Measurements from ENCODE around the gene SMIM13.

SMIM13 gene

GRCh38 chr6:11153447-11153846 is 59.8 kb downstream of the SMIM13 start:
- no peak for DNase-seq (ENCODE audit: low read depth in 2 of 2)

- no peak for DNase-seq (ENCODE audit: low read depth in 2 of 2)
These were observed 62.0 kb downstream of the SMIM13 start for GRCh38 chr6:11155589-11155988.

- DNase-seq (ENCODE audit: low read depth in 2 of 2) = no peak
These were observed 66.6 kb downstream of the SMIM13 start for GRCh38 chr6:11160199-11160598.

- no peak for DNase-seq (ENCODE audit: low read depth in 2 of 2)
These were observed 67.7 kb downstream of the SMIM13 start for GRCh38 chr6:11161031-11161956.

- DNase-seq (ENCODE audit: low read depth in 2 of 2) = no peak
These were observed 68.6 kb downstream of the SMIM13 start for GRCh38 chr6:11162262-11162661.

- no peak for DNase-seq (ENCODE audit: low read depth in 2 of 2)
These were observed 70.3 kb downstream of the SMIM13 start for GRCh38 chr6:11163932-11164331.

GRCh38 chr6:11164717-11165646 is 71.3 kb downstream of the SMIM13 start:
- no peak for DNase-seq (ENCODE audit: low read depth in 2 of 2)

GRCh38 chr6:11166948-11167347 is 73.3 kb downstream of the SMIM13 start:
- no peak for DNase-seq (ENCODE audit: low read depth in 2 of 2)

- no peak for DNase-seq (ENCODE audit: low read depth in 2 of 2)
These were observed 74.5 kb downstream of the SMIM13 start for GRCh38 chr6:11168091-11168635.

GRCh38 chr6:11171952-11172351 is 78.3 kb downstream of the SMIM13 start:
- no peak for DNase-seq (ENCODE audit: low read depth in 2 of 2)

GRCh38 chr6:11172501-11173327 is 79.1 kb downstream of the SMIM13 start:
- DNase-seq (ENCODE audit: low read depth in 2 of 2) = peak; percentile 61 to 69

- DNase-seq (ENCODE audit: low read depth in 2 of 2) = no peak
These were observed 80.6 kb downstream of the SMIM13 start for GRCh38 chr6:11174242-11174611.

GRCh38 chr6:11177271-11177670 is 83.6 kb downstream of the SMIM13 start:
- DNase-seq (ENCODE audit: low read depth in 2 of 2) = no peak

- no peak for DNase-seq (ENCODE audit: low read depth in 2 of 2)
These were observed 85.4 kb downstream of the SMIM13 start for GRCh38 chr6:11179088-11179418.

GRCh38 chr6:11179419-11180202 is 86.0 kb downstream of the SMIM13 start:
- no peak for DNase-seq (ENCODE audit: low read depth in 2 of 2)

- no peak for DNase-seq (ENCODE audit: low read depth in 2 of 2)
These were observed 88.0 kb downstream of the SMIM13 start for GRCh38 chr6:11181478-11182136.

GRCh38 chr6:11183761-11184362 is 90.2 kb downstream of the SMIM13 start:
- DNase-seq (ENCODE audit: low read depth in 2 of 2) = no peak

GRCh38 chr6:11185204-11185842 is 91.7 kb downstream of the SMIM13 start:
- no peak for DNase-seq (ENCODE audit: low read depth in 2 of 2)

- DNase-seq (ENCODE audit: low read depth in 2 of 2) = no peak
These were observed 93.7 kb downstream of the SMIM13 start for GRCh38 chr6:11187301-11187700.
